NCI-H2107 treated with DMSO at 0.1 percent for 48 hours (cell line): ENCODE measurements around the gene CRIP1.

ENCODE experiments used
- DNase-seq: peaks from one replicate; lab custom pipeline; 2025; ENCODE audit not compliant: unreplicated experiment; lab: John Stamatoyannopoulos, UW

Gene CRIP1

DNA sequence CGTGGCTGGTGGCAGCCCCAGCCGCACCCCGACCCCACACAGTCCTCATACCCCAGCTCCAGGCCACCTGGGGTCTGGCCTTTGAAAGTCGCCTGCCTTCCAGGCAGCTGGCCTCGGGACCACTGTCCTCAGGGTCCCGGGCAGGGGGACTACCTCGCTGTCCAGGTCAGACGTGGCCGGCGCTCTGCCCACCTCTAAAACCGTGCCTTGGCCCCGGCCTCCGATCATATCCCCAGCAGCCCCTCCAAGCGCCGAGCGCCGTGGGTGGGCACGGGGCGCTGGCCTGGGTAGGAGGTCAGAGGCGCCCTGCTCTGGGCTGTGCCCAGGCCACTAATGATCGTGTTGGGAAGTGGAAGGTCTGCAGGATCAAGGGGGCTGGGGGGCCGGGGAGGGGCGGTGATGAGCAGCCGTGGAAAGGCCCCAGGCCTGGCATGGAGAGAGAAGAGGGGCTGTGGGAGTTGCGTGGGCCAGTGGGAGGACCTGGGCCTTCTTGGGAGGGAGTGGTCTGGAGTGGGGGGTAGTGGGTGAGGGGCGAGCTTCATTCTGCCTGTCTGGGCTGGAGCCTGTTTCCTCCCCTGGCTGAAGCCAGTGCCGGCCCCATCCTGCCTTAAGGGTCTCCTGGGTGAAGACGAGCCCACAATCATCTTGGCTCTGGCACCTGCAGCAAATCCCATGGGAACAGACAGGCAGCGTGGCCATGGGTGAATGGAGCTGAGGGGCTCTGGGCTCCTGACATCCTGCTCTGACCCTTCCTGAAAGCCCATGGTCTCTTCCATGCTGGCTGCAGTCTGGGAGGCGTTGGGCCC is 44.6 kb downstream of the CRIP1 start:
- DNase-seq = no peak

DNA sequence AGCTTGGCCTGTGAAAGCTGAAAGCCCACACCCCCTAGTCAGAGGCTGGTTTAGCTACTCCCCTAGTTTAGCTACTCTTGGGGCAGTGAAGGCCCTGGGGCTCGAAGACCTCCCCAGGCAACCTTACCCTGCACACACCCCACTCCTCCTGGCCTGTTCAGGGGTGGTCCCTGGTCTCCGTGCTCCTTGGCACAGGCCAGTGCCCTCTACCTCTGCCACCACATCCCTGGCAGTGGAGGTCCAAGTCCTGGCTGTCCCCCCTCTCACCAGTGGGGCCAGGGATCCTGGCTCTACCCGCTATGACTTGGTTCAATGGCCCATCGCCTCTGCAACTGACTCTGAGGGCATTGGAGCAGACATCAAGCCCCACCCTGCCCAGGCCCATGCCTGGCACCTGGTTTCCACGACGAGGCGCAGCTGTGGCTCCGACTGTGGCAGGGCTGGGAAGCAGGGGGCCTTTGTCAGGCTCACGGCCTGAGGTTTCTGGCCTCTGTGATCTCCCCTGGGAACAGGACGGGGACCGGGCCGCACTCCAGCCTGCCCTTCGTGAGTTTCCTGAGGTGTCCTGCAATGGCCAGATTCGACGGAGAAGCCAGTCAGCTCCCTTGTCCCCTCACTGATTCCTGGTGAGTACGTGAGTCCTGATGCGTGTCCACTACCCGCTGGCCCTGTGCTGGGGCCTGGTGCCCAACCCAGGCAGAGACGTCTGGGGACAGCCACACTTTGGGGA is 45.4 kb downstream of the CRIP1 start:
- DNase-seq = no peak

- DNase-seq = no peak
These were observed 46.1 kb downstream of the CRIP1 start for GRCh38 chr14:105532735-105533141.

- DNase-seq = no peak
These were observed 46.7 kb downstream of the CRIP1 start for GRCh38 chr14:105533391-105533790.

GRCh38 chr14:105533811-105534498 is 47.3 kb downstream of the CRIP1 start:
- DNase-seq = no peak

GRCh38 chr14:105534586-105534985 is 47.9 kb downstream of the CRIP1 start:
- no peak for DNase-seq

DNA sequence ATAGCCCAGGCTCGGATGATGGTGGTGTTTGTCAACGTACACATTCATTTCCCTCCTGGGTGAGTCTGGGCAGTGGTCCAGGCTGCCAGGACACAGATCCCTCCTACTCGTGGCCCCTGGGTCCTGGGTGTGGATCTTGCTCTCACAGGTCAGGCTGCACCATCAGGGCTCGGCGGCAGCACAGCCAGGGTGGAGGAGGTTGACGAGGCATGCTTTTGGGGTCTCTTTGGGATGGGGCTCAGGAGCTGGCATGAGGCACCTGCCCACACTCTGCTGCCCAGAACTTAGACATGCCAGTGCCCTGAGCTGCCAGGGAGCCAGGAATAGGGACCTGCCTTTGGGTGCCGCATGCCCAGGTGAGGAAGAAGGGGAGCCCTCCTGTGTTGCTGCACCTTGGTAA is 49.4 kb downstream of the CRIP1 start:
- DNase-seq = no peak

GRCh38 chr14:105536691-105537579 is 50.2 kb downstream of the CRIP1 start:
- no peak for DNase-seq

GRCh38 chr14:105537580-105538474 is 51.1 kb downstream of the CRIP1 start:
- no peak for DNase-seq
